ENCODE measurements around the gene SUPT3H. TPM values are rescaled to one million over a fixed set of nuclear protein-coding genes. Genes with fewer than 3 reads are reported as not detected.

SUPT3H gene
- total and polyA plus RNA-seq, 2 of the 8 experiments (the other 6 are each of a cell fraction or from before 2014, with no cell fraction given) = 18.8 to 23.0 TPM

DNA sequence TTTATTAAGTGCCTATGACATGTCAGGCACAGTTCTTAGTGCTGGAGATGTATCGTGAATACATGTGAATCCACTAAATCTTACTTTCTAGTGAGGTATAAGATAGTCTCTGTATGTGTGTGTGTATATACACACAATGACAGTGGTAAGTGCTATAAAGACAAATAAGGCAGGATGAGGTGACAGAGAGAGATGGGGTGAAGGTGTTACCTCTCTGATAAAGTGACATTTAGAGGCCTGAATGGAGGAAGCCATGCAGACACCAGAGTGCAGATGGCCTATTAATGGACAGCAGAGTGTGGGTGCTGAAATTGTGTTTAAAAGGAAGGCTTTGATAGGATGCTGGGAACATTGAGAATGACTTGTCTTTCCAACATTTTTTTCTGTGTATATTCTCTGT is 535.9 kb downstream of the SUPT3H start:
- ChIA-PET POLR2A (ENCODE audit: partially characterized antibody) (no interaction called here), CTCF (ENCODE audit: partially characterized antibody) (no interaction called here)
- no peaks in the 10 kb centered on the region for H4K20me1 ChIP-seq (replicated peaks in 1 of 2; ENCODE audit: control insufficient read depth in 1 of 2, insufficient read depth in 2 of 2, low read length in 2 of 2)
- no peak for TF ChIP-seq RNF2 (IDR thresholded peaks at IDR 0.05; ENCODE audit: borderline replicate concordance, low read depth, low read length, missing control alignments, poor library complexity, severe bottlenecking)
- TF ChIP-seq SP4 (IDR thresholded peaks at IDR 0.05; ENCODE audit: low read length) = no peak
- TF ChIP-seq SP1 (IDR thresholded peaks at IDR 0.05; ENCODE audit: low read depth, low read length) = no peak
- TF ChIP-seq KDM1A (IDR thresholded peaks at IDR 0.05; ENCODE audit: borderline replicate concordance, low read length) = no peak
- no peak for TF ChIP-seq HDAC2 (IDR thresholded peaks at IDR 0.05; ENCODE audit: borderline replicate concordance in 1 of 2, low read depth in 2 of 2, low read length in 2 of 2)
- WGBS, 2 experiments (ENCODE audit: extremely low coverage in 1 of 2, insufficient coverage in 1 of 2, insufficient read length in 1 of 2, insufficient replicate concordance in 2 of 2, low coverage in 1 of 2, low lambda C conversion rate in 2 of 2, missing lambda C conversion rate in 1 of 2) = 84% methylated on average over 1 of the region's 1 CpG; no CpG with 5 or more reads in 1 of the 2 experiments
- H2BK20ac ChIP-seq (ENCODE audit: low read length) = no peak overlapping the region
- no peak overlapping the region for H3K4me3 ChIP-seq (ENCODE audit: extremely low read depth in 1 of 4, insufficient read depth in 2 of 4, low read depth in 3 of 4, low read length in 4 of 4)
- H3K4me2 ChIP-seq (ENCODE audit: insufficient read depth in 1 of 2, low read depth in 2 of 2, low read length in 2 of 2) = no peak overlapping the region
- H4K91ac ChIP-seq (replicated peaks; ENCODE audit: insufficient read length, low read length) = no peak overlapping the region
- H2BK12ac ChIP-seq (ENCODE audit: low read depth, low read length) = no peak overlapping the region
- no peaks in the 10 kb centered on the region for H3K79me1 ChIP-seq (ENCODE audit: low read depth, low read length)
- H3K14ac ChIP-seq (ENCODE audit: insufficient read length) = no peak overlapping the region
- H4K8ac ChIP-seq (ENCODE audit: extremely low read depth, insufficient read depth, low read length) = no peak overlapping the region
- H3K9ac ChIP-seq (replicated peaks in 1 of 4; ENCODE audit: extremely low read depth in 1 of 4, low read depth in 3 of 4, low read length in 3 of 4) = no peak overlapping the region
- H3K23me2 ChIP-seq (ENCODE audit: low read depth, low read length) = no peaks in the 10 kb centered on the region
- FAIRE-seq = no peak
- no peak overlapping the region for H2BK5ac ChIP-seq (ENCODE audit: low read depth, low read length)
- H3K27me3 ChIP-seq (replicated peaks in 1 of 4; ENCODE audit: control insufficient read depth in 3 of 4, extremely low read depth in 1 of 4, insufficient read depth in 3 of 4, low read length in 3 of 4) = no peaks in the 10 kb centered on the region
- no peak overlapping the region for H2AK5ac ChIP-seq (ENCODE audit: low read depth, low read length)
- no peak overlapping the region for H3K56ac ChIP-seq (replicated peaks; ENCODE audit: insufficient read length, low read depth, low read length)
- H3K23ac ChIP-seq (ENCODE audit: insufficient read length) = no peak overlapping the region
- no peak overlapping the region for H3K4ac ChIP-seq (replicated peaks; ENCODE audit: insufficient read length, low read depth, low read length)
- no peaks in the 10 kb centered on the region for H3K79me2 ChIP-seq (ENCODE audit: control insufficient read depth in 1 of 2, insufficient read depth in 2 of 2, low read length in 2 of 2)
- no peak overlapping the region for H2BK120ac ChIP-seq (replicated peaks; ENCODE audit: low read depth, low read length)
- H2BK15ac ChIP-seq (ENCODE audit: low read length) = no peak overlapping the region
- no peak for DNase-seq (ENCODE audit: low read depth in 1 of 2, low spot score in 2 of 2)
- H3K4me1 ChIP-seq (replicated peaks in 1 of 4; ENCODE audit: control insufficient read depth in 3 of 4, insufficient read depth in 4 of 4, low read length in 3 of 4) = no peaks in the 10 kb centered on the region
- no peak overlapping the region for H2AFZ ChIP-seq (ENCODE audit: low read length)
- H3K27ac ChIP-seq (ENCODE audit: low read depth, low read length) = no peak overlapping the region
- H3K18ac ChIP-seq (ENCODE audit: extremely low read depth, low read length) = no peak overlapping the region
- no peak overlapping the region for H4K5ac ChIP-seq (ENCODE audit: insufficient read length, low read depth, low read length)
- no peaks in the 10 kb centered on the region for H3K36me3 ChIP-seq (ENCODE audit: control insufficient read depth in 2 of 4, insufficient read depth in 4 of 4, low read length in 3 of 4)
- H3K9me3 ChIP-seq (ENCODE audit: insufficient read depth in 2 of 2, low read depth in 1 of 2, low read length in 1 of 2) = no peaks in the 10 kb centered on the region
